GM18498 (cell line): ENCODE data around the gene NTRK3.
"Not testable (repeated sequence)": the region's sequence is repeated elsewhere in the genome, so short reads cannot be mapped to it uniquely, and the experiment has no call there.

ENCODE experiments used
- ATAC-seq: cut with Tn5 transposase; IDR thresholded peaks from one replicate; pipeline ENCODE4 v1.9.1; 2021; ENCODE audit warnings: mild to moderate bottlenecking, moderate library complexity; ENCODE audit not compliant: unreplicated experiment

The NTRK3 gene

DNA sequence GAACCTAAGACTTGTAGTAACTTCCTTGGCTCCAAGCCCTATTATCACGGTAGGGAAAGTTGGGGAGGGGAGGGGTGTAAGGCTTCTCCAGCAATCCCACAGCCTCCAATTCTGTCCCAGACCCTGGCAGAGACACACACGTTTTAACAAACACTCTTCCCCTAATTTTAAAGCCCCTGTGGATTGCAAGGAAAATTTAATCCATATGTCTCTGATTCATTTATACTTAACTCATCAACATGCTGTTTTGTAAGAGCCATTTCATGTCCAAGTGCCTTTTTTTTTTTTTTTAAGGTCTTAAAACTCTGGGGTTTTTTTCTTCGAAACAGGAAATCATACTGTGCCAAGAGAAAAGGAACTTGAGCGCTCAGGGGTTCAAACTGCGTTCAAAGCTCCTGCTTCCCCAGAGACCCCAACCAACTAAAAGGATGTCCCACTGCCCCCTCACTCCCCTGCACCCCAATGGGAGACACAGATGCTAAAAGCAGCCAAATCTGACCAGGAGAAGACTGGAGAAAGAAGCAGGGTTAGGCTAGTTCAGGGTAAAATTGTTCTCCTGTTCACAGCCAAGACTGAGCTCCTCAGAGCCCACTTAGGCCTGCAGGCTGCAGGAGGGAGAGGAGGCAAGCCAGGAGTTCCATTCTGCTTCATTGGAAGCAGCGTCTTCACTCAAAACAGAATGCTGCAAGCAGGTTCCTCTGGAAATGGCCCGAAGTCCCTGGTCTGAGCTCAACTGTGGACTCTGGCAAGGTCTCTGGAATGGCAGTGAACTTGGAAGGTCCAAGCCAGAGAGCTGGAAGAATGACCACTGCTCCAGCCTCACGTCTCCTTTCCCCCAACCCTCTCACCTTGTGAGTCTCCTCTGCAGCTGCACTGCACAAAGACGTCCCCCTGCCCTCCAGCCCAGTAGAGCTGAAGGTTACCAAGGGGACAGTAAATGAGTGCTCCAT is 172.5 kb downstream of the NTRK3 start:
- ATAC-seq, result no peak

DNA sequence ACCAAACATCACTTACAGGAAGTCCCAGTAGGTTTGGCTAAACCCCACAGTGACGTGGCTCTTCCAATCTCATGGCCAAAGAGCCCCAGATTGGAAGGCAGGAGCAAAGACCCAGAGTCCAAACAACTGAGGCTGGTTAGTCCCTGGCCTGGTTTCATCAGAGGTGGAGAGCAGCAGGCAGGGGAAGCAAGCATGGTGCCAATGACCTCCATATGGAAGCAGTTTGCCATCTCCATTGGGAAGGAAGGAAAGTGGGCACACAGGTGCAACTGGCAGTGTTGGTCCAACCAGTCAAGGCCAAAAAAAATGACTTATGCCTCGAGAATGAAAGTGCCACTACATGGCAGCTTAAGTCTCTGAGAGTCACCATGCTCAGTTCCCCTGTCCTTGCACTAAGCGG is 175.9 kb downstream of the NTRK3 start:
- ATAC-seq, result no peak

DNA sequence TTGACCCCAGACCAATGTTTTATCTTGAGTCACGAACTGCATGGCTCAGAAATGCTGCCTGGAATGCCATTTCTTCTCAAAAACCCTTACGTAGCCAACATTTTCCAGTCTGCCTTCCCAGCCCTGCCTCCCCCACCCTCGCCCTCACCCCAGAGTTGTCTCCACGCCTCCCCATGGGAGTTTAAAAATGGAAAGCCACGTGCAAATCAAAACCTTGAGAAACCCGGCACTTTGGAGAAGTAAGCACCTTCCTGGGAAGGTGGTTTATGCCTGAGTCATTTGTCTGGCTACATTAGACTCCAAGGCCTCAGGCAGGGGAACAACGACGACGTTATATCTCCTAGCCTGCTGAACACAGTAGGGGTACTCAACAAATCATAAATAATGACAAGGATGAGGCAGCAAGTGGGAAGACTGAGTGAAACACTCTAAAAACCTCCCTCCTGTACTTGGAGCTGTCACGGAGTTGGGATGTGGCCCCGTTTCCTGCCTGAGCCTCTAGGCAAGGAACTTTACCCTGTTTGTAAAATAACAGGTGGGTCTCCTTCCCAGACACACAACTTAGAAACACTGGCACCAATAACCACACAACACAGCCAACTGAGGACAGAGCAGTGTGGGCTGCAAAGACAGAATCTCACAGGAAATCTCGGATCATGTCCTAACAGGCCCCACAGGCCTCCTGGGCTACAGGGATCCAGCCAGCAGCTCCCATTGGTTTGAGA is 179.1 kb downstream of the NTRK3 start:
- no peak for ATAC-seq

DNA sequence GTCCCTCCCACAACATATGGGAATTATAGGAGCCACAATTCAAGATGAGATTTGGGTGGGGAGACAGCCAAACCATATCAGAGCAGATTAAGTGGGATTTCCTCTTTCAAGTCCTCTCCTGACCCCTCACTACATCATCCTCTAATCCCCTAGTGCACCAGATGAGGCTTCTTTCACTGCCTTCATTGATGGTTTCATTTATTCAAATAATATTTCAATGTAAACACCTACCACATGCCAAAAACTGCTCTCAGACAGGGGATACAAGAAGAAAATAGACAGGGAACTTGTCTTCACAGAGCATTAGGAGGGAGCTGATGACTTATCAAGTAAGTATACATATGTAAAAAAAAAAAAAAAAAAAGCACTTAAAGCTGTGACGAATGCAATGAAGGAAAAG is 180.2 kb downstream of the NTRK3 start:
- ATAC-seq, result no peak

DNA sequence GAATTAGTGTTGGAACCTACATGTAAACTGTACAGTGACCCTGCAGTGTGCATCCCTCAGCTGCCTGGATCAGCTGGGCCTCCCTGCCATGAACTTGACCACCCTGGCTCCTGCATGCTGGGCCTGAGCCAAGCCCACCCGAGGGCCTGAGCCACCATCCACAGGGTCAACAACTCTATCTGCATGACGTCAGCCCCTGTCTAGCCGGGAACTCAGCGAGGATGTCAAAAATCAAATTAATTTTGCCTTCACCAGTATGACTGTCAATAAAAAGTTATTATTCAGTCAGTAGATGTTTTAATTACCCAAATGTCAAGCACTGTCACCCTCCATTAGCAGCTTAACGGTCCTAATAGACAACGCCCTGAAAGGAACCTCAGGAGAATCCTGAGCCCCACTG is 181.4 kb downstream of the NTRK3 start:
- ATAC-seq, result no peak

DNA sequence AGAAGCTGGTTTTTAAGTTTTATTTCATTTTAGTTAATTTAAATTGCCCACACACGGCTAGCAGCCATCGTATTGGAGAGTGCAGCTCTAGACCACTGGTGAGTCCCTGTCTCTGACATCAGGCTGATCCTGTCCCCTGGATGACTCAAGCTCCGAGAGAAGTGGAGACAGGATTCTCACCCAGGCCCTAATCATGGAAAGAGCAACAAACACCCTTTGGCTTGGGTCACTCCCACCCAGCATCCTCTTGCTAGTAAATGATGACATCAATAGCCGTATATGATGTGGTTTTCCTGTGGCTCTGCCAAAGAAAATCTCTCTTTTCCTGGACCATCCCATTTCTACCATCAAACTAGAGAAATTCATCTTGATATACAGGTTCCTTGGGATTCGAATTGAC is 182.2 kb downstream of the NTRK3 start:
- ATAC-seq, result no peak

DNA sequence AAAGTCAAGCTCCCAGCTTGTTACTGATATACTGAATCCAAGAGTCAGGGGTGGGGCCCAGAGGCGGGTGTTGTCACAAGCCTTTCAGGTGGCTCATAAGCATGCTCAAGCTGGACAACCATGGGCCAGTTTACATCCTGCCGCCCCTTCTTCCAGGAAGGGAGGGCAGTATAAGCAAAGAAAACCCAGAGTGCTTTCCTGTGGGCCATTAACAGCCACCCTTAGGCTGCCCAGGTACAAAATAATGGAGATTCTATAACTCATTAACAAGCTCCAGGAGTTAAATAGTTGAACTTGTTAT is 183.2 kb downstream of the NTRK3 start:
- no peak for ATAC-seq

DNA sequence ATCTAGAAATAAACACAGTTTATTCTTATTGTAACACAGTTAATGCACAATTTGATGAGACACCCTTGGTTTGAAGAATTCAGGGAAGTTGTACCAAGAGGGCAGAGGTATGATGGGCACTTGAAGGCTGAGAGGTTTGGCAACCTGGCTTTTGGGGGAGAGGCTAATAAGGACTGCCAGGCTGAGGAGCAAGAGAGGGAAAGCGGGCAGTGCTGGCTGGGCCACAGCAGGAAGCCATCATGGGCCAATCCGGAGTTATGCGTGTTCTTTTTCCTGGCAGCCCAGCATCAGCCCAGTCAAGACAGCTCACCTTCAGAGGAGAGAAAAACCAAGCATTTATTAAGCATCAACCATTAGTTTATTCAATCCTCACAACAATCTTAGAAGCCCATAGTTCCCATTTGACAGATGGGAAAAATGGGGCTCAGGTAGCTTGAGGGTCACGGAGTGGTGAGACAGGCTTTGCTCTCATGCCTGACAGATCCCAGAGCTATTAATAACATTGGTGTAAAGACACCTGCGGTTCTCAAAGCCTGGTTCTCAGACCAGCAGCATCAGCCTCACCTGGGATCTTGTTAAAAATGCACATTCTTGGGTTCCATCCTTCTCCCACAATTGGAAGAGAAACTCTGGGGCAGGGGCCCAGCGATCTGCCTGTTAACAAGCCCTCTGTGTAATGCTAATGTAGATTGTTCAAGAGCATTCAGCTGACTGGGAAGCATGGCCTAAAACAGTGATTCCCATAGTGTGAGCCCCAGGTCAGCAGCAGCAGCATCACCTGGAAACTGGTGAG is 183.7 kb downstream of the NTRK3 start:
- no peak for ATAC-seq

DNA sequence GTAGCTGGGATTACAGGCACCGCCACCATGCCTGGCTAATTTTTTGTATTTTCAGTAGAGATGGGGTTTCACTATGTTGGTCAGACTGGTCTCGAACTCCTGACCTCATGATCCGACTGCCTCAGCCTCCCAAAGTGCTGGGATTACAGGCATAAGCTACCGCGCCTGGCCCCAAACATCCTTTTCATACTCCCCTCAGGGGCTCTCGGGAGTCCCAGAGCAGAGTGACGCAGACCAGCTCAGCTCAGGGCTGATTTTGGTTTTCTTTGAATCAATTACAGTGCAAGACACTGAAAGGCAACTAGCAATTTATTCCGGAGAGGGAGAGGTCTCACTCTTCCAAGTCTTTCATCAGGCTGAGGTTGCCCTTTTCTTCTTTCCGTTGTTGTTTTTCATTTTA is 184.4 kb downstream of the NTRK3 start:
- ATAC-seq, result not testable (repeated sequence)

DNA sequence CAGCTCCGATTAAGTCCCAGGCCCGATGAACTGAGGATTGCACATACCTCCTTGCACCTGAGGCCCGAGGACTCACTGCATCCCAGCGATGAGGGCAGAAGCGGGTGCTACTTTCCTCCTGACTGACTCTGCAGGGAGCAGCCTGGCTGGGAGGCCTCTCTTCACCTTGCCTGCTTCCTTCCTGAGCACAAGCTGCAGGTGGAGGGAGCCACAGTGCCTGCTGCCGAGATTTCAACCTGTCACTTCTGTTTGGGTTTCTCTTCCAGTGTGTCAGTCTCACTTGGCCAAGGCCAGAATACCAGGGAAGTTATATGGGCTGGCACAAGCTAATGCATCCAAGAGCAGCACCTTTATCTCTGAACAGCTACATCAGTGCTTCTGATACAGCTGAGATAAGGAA is 185.4 kb downstream of the NTRK3 start:
- ATAC-seq, result no peak

DNA sequence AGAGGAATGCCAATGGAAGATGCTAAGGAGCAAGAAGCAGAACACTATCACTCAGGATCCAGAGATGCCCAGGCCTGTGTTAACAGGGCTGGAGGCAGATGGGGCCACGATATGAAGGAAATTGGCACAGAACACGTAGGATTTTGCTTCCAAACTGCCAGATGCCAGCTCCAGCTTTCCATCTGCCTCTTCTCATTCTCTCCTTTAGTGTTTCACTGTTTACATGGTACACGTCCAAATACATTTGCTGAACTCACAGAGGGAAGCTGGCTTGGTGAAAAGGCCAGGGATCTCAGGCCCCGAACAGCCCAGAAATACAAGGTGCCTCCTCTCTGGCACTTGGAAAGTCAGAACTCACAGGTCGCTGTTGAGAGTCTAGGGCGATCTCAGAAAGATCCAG is 187.0 kb downstream of the NTRK3 start:
- ATAC-seq, result no peak

DNA sequence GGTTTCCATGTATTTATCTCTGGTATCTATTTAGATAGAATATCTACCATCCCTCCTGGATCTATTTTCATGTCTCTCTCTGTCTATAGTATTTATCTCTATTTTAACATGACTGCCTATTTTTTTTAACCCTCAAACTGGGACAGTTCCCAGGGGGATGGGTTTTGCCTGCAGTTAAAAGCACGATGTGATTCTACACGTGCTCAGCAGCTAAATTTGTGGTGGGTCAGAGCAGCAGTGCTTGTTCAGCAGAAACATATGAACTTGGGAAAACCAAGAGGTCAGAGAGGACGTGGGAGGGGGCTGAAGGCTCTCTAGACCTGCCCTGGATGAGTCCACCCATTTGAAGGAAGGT is 189.2 kb downstream of the NTRK3 start:
- no peak for ATAC-seq

DNA sequence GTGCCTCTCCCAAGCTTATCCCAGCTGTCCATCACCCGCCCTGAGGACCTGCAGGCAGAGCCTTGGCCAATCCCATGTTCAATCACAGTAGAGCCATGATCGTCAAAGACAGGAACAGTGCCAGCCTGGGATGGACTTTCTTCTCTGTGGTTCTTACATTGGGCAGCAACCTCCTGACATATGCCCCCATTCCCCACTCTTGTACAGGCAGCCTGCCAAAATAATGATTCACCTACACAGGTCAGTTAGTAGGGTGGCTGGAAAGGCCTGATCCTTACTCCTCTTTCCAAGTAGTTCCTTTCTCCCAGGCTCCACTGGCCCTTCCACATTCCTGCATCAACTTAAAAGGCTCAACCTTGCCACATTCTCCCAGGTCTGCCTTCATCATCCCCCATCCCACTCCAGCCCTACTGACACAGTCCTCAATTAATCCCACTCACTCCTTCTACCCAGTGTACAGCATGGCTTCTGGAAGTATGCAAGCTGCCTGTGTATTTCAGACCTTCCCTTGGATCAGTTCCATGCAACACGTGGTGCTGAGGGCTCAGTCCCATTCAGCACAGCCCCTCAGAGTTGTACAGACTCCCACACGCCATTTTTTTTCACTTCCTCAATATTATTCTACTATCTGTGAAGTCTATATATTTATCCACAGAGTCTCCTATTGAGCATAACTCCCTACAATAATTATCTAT is 189.8 kb downstream of the NTRK3 start:
- ATAC-seq, result no peak

DNA sequence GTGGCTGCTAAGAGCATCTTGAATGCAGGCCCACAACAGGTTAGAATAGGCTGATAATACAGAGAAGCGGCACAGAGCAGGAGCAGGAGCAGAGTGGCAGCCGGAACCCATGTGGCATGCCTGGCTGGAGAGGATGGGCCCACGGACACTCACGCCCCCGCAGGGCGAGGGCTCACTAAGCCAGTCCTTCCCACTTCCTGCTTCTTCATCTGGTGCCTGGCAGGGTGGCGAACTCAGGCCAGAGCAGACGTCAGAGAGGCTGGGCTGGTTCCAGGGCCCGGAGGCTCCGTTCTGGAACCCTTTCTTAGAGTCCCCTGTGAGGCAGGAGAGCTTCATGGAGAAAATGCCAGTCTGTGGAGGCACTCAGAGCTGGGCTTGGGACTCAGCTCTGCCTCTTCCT is 195.1 kb downstream of the NTRK3 start:
- no peak for ATAC-seq

DNA sequence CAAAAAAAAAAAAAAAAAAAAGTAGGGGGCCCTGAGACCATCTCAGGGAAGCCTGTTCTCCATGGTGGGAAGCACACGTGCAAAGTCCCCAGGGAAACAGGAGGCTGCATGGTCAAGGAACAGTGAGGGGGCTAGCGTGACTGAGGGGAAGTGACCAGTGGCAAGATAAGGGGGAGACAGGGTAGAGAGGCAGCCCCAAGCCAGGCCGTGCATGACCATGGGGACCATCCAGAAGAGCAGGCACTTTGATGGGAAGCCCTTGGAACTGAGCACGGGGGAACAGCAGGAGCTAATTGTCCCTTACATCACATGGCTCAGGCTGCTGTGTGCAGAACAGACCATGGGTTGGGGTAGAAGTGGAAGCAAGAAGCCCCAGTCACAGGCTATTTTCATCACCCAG is 196.2 kb downstream of the NTRK3 start:
- no peak for ATAC-seq

DNA sequence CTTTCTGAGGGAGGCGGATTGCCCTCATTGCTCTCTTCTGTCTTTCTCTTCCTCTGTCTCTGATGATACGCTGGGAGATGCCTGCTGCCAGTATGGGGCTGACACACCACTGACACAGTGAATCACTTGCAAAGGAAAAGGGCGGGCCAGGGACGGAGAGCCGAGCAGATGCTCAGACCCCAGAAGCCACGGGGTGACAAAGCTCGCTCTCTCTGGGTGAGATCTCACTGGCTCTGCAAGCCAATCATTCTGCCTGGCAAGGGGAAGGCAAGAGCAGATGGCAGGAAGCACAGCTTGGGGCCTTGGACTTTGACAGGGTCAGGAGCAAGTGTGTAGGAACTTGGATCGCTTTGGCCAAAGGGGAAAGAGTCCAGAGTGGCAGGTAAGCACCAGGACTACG is 198.7 kb downstream of the NTRK3 start:
- no peak for ATAC-seq

DNA sequence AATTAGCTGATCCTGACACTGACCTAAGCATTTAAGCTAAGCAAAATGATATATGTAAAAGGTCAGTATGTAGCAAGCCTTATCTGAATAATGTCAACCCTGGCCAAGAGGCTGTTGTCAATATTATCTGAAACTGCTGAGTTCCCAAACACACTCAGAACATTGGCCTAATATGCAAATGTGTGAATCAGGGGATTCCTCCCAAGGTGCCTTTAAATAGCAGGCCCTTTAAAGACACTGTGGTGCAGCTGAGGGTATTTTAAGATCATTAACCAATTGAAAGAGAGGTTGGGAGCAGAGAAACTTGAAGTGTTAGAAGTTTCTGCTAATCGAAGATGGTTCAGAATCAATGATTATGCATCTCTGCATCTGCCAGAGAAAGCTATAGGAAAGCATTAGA is 207.0 kb downstream of the NTRK3 start:
- ATAC-seq, result no peak

DNA sequence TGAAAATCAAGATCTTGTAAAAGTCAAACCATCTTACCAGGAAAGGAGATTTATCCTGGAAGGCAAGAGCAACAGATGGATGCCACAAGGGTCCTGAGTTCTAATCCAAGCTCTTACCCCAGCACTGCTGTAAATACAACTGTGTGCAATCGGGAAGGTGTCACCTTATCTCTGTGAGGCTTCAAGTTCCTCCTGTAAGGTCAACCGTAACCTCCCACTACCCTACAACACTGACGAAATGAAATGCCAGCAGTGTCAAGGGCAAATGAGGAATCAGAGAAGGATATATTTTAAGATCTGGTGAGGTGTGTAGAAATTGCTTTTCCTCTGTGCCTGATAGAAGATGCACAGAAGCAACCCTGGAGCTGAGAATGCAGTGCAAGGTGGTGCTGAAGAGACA is 207.8 kb downstream of the NTRK3 start:
- no peak for ATAC-seq

DNA sequence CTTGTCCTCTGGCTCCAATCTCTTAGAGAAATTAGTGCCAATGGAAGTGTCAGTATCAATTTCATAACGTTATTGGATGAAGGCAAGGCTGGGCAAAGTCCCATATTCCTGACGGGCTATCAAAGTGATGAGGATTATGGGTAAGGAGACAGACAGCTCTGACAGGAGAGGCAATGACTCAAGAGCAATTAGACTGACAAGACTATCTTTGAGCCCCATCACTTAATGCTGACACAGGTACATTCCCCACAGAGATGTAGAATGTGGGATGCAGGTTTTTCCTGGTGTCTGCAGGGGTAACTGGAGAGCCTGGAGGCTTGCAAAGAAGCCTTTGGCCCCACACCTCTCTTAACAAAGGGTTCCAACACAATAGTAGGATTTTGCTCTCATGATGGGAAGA is 208.3 kb downstream of the NTRK3 start:
- ATAC-seq, result no peak

DNA sequence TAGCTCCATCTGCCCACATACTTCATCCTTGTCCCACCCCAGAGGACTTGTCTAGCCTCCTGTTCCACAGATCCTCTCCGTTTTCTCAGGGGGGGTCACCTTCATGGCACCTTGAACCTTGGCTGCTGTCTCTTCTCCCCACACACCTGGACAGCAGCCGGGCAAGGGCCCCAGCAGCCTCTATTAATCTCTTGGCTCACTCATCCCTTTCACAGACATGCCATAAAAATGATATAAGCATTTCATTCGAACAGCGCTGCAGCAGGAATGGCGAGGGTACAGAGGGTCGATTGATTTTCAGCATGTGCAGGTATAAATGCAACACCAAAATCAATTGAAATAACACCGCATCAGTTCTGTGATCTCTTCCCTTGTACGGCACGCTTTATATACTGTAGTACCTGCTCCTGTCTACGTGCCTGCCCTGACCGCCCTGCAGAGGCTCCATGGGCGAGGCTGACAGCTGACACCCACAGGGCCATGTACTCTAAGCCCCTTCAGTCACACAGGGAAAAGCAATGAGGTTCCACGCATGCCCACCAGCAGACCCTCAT is 209.9 kb downstream of the NTRK3 start:
- ATAC-seq, result no peak

DNA sequence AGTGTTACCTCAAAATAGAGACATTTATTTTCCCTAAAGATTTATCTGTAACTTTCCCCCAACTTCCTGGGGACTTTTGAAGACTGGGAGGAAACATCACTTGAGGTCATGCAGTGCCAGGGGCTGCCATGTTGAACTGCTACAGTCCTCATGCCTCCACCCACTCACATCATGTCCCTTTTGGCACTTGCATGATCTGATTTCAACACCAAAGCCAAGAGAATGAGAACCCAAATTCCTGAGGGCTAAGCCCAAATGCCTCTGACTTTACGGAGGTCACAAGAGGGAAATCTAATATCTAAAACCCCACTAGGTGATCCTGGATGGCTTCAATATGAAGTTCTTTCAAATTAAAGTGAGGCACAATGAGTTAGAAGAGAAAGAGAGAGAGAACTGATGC is 213.1 kb downstream of the NTRK3 start:
- ATAC-seq, result no peak
